Measurements from ENCODE around the gene MMP11. TPM values are rescaled to one million over a fixed set of nuclear protein-coding genes. Genes with fewer than 3 reads are reported as not detected.

MMP11 gene
- polyA plus RNA-seq, 1 donor = 12.7 TPM

- H3K4me1 ChIP-seq (ENCODE audit: control insufficient read depth, insufficient read depth, low read length) = no peaks in the 10 kb centered on the region
- DNase-seq = no peak
- no peak overlapping the region for H3K27ac ChIP-seq (ENCODE audit: low read length)
- H3K36me3 ChIP-seq (ENCODE audit: control insufficient read depth, insufficient read depth, low read length) = peaks cover 85% of the 10 kb centered on the region
- no peak overlapping the region for H3K4me3 ChIP-seq (ENCODE audit: low read length)
- no peaks in the 10 kb centered on the region for H3K9me3 ChIP-seq (ENCODE audit: control insufficient read depth, low read depth, low read length)
- WGBS (ENCODE audit: insufficient coverage, low lambda C conversion rate) = 80% methylated on average over 1 of the region's 14 CpGs
- H3K27me3 ChIP-seq (ENCODE audit: control insufficient read depth, insufficient read depth, low read length) = no peaks in the 10 kb centered on the region
Observed at GRCh38 chr22:23823331-23823791, 50.7 kb downstream of the MMP11 start.

- Histone ChIP-seq H3K27me3 (ENCODE audit: control insufficient read depth, insufficient read depth, low read length) (no peaks in the 10 kb centered on the region), H3K36me3 (ENCODE audit: control insufficient read depth, insufficient read depth, low read length) (peaks cover 87% of the 10 kb centered on the region), H3K4me3 (ENCODE audit: low read length) (no peak overlapping the region), H3K27ac (ENCODE audit: low read length) (no peak overlapping the region), H3K4me1 (ENCODE audit: control insufficient read depth, insufficient read depth, low read length) (no peaks in the 10 kb centered on the region), H3K9me3 (ENCODE audit: control insufficient read depth, low read depth, low read length) (no peaks in the 10 kb centered on the region)
- DNase-seq = no peak
- no CpG with 5 or more reads among the region's 13 CpGs for WGBS (ENCODE audit: insufficient coverage, low lambda C conversion rate)
Observed at GRCh38 chr22:23824476-23825245, 52.0 kb downstream of the MMP11 start.

- Histone ChIP-seq H3K27ac (ENCODE audit: low read length) (no peak overlapping the region), H3K4me1 (ENCODE audit: control insufficient read depth, insufficient read depth, low read length) (no peaks in the 10 kb centered on the region)
Observed at GRCh38 chr22:23825246-23825905, 52.7 kb downstream of the MMP11 start.

DNA sequence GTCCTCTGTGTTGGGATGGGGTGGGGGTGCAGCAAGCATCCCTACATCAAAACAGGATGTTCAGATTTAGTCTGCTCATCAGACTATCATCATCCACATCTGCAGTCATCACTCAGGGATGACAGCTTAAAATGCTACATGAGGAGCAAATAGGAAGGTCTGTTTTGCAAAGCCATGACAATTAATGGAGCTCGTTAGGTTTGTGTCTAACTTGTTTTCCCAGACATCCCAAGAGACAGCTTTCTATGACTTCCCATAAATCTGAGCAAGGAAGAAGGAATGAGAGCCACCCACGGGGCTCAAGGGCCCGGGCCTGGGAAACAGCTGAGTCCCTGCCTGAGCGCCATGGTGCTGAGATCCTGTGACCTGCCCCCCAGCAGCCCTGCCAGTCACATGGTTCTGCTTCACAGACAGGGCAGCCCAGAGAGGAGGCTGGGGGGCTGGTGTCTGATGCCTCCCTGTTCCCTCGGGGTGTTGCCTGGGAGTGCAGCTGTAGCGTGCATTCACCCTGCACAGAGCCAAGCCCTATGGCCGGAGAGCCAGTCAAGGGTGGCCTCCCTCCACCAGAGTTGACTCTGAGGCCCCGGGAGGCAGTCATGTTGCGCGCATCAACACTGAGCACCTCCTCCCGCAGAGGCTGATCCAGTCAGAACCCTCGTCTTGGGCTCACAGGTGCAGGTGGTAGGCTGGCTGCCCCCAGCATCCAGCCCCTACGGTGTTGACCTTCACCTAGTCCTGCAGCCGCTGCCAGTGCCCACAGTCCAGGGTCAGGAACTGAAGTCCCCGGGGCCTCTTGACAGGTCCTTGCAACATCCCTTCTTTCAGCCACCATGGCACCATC lies 54.1 kb downstream of the MMP11 start:
- no peak overlapping the region for H3K4me3 ChIP-seq (ENCODE audit: low read length)
- no peaks in the 10 kb centered on the region for H3K4me1 ChIP-seq (ENCODE audit: control insufficient read depth, insufficient read depth, low read length)
- no peaks in the 10 kb centered on the region for H3K27me3 ChIP-seq (ENCODE audit: control insufficient read depth, insufficient read depth, low read length)
- no peaks in the 10 kb centered on the region for H3K9me3 ChIP-seq (ENCODE audit: control insufficient read depth, low read depth, low read length)
- WGBS (ENCODE audit: insufficient coverage, low lambda C conversion rate) = no CpG with 5 or more reads among the region's 15 CpGs
- no peak overlapping the region for H3K27ac ChIP-seq (ENCODE audit: low read length)
- H3K36me3 ChIP-seq (ENCODE audit: control insufficient read depth, insufficient read depth, low read length) = peaks cover 83% of the 10 kb centered on the region
- no peak for DNase-seq

More at GRCh38 chr22:23825246-23825905, 52.7 kb downstream of the MMP11 start:
- no peak for DNase-seq
- no CpG with 5 or more reads among the region's 12 CpGs for WGBS (ENCODE audit: insufficient coverage, low lambda C conversion rate)
- Histone ChIP-seq H3K9me3 (ENCODE audit: control insufficient read depth, low read depth, low read length) (no peaks in the 10 kb centered on the region), H3K36me3 (ENCODE audit: control insufficient read depth, insufficient read depth, low read length) (peaks cover 83% of the 10 kb centered on the region), H3K4me3 (ENCODE audit: low read length) (no peak overlapping the region), H3K27me3 (ENCODE audit: control insufficient read depth, insufficient read depth, low read length) (no peaks in the 10 kb centered on the region)

- Histone ChIP-seq H3K36me3 (ENCODE audit: control insufficient read depth, insufficient read depth, low read length) (peaks cover 83% of the 10 kb centered on the region), H3K27me3 (ENCODE audit: control insufficient read depth, insufficient read depth, low read length) (no peaks in the 10 kb centered on the region), H3K27ac (ENCODE audit: low read length) (no peak overlapping the region), H3K4me1 (ENCODE audit: control insufficient read depth, insufficient read depth, low read length) (no peaks in the 10 kb centered on the region), H3K9me3 (ENCODE audit: control insufficient read depth, low read depth, low read length) (no peaks in the 10 kb centered on the region), H3K4me3 (ENCODE audit: low read length) (no peak overlapping the region)
- no CpG with 5 or more reads among the region's 11 CpGs for WGBS (ENCODE audit: insufficient coverage, low lambda C conversion rate)
- no peak for DNase-seq
Observed at GRCh38 chr22:23827351-23827995, 54.8 kb downstream of the MMP11 start.

- Histone ChIP-seq H3K4me1 (ENCODE audit: control insufficient read depth, insufficient read depth, low read length) (no peaks in the 10 kb centered on the region), H3K4me3 (ENCODE audit: low read length) (no peak overlapping the region), H3K27me3 (ENCODE audit: control insufficient read depth, insufficient read depth, low read length) (no peaks in the 10 kb centered on the region), H3K36me3 (ENCODE audit: control insufficient read depth, insufficient read depth, low read length) (peaks cover 83% of the 10 kb centered on the region), H3K27ac (ENCODE audit: low read length) (no peak overlapping the region), H3K9me3 (ENCODE audit: control insufficient read depth, low read depth, low read length) (no peaks in the 10 kb centered on the region)
- DNase-seq = no peak
- WGBS (ENCODE audit: insufficient coverage, low lambda C conversion rate) = 82% methylated on average over 4 of the region's 10 CpGs
Observed at GRCh38 chr22:23828800-23829680, 56.4 kb downstream of the MMP11 start.

DNA sequence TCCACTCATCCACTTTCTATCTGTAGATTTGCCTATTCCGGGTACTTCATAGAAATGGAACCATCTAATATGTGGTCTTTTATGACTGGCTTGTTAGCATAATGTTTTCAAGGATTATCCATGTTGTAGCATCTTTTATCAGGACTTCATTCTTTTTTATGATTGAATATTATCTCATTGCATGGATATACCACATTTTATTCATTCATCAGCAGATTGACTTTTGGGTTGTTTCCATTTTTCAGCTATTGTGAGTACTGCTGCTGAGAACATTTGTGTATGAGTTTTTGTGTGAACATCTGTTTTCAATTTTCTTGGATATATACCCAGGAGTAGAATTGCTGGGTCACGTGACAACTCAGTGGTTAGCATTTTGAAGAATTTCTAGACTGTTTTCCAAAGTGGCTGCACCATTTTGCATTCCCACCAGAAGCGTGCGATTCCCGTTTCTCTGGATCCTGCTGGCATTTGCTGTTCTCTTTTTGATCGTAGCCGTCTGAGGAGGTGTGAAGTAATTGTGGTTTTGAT lies 57.3 kb downstream of the MMP11 start:
- Histone ChIP-seq H3K4me1 (ENCODE audit: control insufficient read depth, insufficient read depth, low read length) (no peaks in the 10 kb centered on the region), H3K27me3 (ENCODE audit: control insufficient read depth, insufficient read depth, low read length) (no peaks in the 10 kb centered on the region), H3K9me3 (ENCODE audit: control insufficient read depth, low read depth, low read length) (no peaks in the 10 kb centered on the region), H3K4me3 (ENCODE audit: low read length) (no peak overlapping the region), H3K36me3 (ENCODE audit: control insufficient read depth, insufficient read depth, low read length) (peaks cover 81% of the 10 kb centered on the region), H3K27ac (ENCODE audit: low read length) (no peak overlapping the region)
- WGBS (ENCODE audit: insufficient coverage, low lambda C conversion rate) = 87% methylated on average over 5 of the region's 7 CpGs
- no peak for DNase-seq

DNA sequence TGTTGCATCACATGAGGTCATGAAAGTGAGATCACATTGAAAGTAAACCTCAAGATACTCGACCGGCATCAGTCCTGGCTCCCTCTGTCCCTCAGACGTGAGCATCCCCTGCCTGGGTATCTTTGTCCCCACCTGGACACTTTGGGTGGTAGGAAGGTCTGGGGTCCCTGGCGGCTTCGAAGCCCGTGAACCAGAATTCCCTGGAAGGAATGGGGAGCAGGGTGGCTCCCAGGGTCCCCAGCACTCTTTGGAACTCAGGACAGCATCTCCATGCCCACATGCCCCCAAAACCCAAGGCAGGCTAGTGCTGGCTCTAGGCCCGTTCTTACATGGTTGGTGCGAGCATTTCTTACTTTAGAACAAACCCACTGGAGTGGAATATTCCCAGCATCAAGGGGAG lies 58.6 kb downstream of the MMP11 start:
- no CpG with 5 or more reads among the region's 8 CpGs for WGBS (ENCODE audit: insufficient coverage, low lambda C conversion rate)
- Histone ChIP-seq H3K27me3 (ENCODE audit: control insufficient read depth, insufficient read depth, low read length) (no peaks in the 10 kb centered on the region), H3K27ac (ENCODE audit: low read length) (no peak overlapping the region), H3K36me3 (ENCODE audit: control insufficient read depth, insufficient read depth, low read length) (peaks cover 81% of the 10 kb centered on the region), H3K4me3 (ENCODE audit: low read length) (no peak overlapping the region), H3K9me3 (ENCODE audit: control insufficient read depth, low read depth, low read length) (no peaks in the 10 kb centered on the region), H3K4me1 (ENCODE audit: control insufficient read depth, insufficient read depth, low read length) (no peaks in the 10 kb centered on the region)
- DNase-seq = no peak

DNA sequence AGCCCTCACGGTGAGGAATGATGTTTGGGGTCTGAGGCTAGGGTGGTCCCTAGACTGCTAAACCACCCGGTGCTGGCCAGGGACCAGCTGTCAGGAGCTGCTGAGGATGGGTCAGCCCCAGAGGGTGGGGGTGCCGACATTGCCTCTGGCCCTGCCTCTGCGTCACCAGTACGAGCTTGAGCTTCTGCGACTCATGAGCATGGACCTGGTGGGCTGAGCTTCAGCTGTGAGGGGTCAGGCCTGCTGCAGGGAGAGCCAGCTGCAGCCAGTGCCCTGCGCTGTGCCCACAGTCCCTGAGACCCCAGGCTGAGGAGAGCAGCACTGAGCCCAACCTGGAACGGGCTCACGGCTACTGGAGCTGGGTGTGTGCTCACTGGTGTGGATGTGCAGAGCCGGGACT lies 59.1 kb downstream of the MMP11 start:
- Histone ChIP-seq H3K36me3 (ENCODE audit: control insufficient read depth, insufficient read depth, low read length) (peaks cover 77% of the 10 kb centered on the region), H3K27ac (ENCODE audit: low read length) (no peak overlapping the region), H3K4me1 (ENCODE audit: control insufficient read depth, insufficient read depth, low read length) (no peaks in the 10 kb centered on the region), H3K27me3 (ENCODE audit: control insufficient read depth, insufficient read depth, low read length) (no peaks in the 10 kb centered on the region), H3K9me3 (ENCODE audit: control insufficient read depth, low read depth, low read length) (no peaks in the 10 kb centered on the region), H3K4me3 (ENCODE audit: low read length) (no peak overlapping the region)
- WGBS (ENCODE audit: insufficient coverage, low lambda C conversion rate) = no CpG with 5 or more reads among the region's 10 CpGs
- DNase-seq = no peak

All from large intestine (tissue), 3 donors.